HuH-7.5 (cell line): ENCODE measurements around the gene NCR3LG1.
A peak's percentile ranks its signal among the peaks of the same experiment; 100 is the strongest.

Source experiments
- DNase-seq: peaks from one replicate; pipeline ENCODE4 v3.0.0; 2011; ENCODE audit warnings: low spot score

The NCR3LG1 gene

GRCh38 chr11:17351510-17352176 lies at the start of gene NCR3LG1:
TSS of gene NCR3LG1 (plus strand) at chr11:17351800. CDS start at chr11:17351970, 170 bp downstream.
- DNase-seq = peak; percentile 40

- DNase-seq = no peak
Observed at GRCh38 chr11:17313349-17314231, 38.0 kb upstream of the NCR3LG1 start.

- no peak for DNase-seq
Observed at GRCh38 chr11:17314232-17314547, 37.4 kb upstream of the NCR3LG1 start.

GRCh38 chr11:17314904-17315426 lies 36.6 kb upstream of the NCR3LG1 start:
- DNase-seq = no peak

- no peak for DNase-seq
Observed at GRCh38 chr11:17328871-17329494, 22.6 kb upstream of the NCR3LG1 start.

GRCh38 chr11:17331669-17332068 lies 19.9 kb upstream of the NCR3LG1 start:
- DNase-seq = no peak

GRCh38 chr11:17333799-17334586 lies 17.6 kb upstream of the NCR3LG1 start:
- no peak for DNase-seq

- no peak for DNase-seq
Observed at GRCh38 chr11:17343257-17343656, 8.3 kb upstream of the NCR3LG1 start.

- no peak for DNase-seq
Observed at GRCh38 chr11:17343907-17344306, 7.7 kb upstream of the NCR3LG1 start.

GRCh38 chr11:17347676-17348075 lies 3.9 kb upstream of the NCR3LG1 start:
- DNase-seq = no peak

GRCh38 chr11:17350455-17351171 lies 987 bp upstream of the NCR3LG1 start:
- DNase-seq = no peak

- no peak for DNase-seq
Observed at GRCh38 chr11:17351172-17351509, 459 bp upstream of the NCR3LG1 start.

GRCh38 chr11:17352950-17353820 lies 1.6 kb downstream of the NCR3LG1 start:
- peak; percentile 41 for DNase-seq

- DNase-seq = no peak
Observed at GRCh38 chr11:17353821-17354600, 2.4 kb downstream of the NCR3LG1 start.

- DNase-seq = peak; percentile 52
Observed at GRCh38 chr11:17354601-17354991, 3.0 kb downstream of the NCR3LG1 start.

- no peak for DNase-seq
Observed at GRCh38 chr11:17366495-17366894, 14.9 kb downstream of the NCR3LG1 start.

- no peak for DNase-seq
Observed at GRCh38 chr11:17368551-17368950, 17.0 kb downstream of the NCR3LG1 start.

- no peak for DNase-seq
Observed at GRCh38 chr11:17369094-17369493, 17.5 kb downstream of the NCR3LG1 start.

- no peak for DNase-seq
Observed at GRCh38 chr11:17369684-17370243, 18.2 kb downstream of the NCR3LG1 start.
